Thoracic aorta (tissue), 2 donors: ENCODE results near the gene PHACTR1. TPM values are rescaled to one million over a fixed set of nuclear protein-coding genes. Genes with fewer than 3 reads are reported as not detected.

Experiments used
- ATAC-seq: fragments of 150-250 bp; one replicate; pipeline ENCODE4 v1.8.0; 2017; ENCODE audit warnings: low read depth; ENCODE audit not compliant: insufficient number of reproducible peaks, low FRiP score
- DNase-seq: peaks from one replicate; pipeline ENCODE4 v3.0.0-alpha.2; 2020; ENCODE audit warnings: low spot score
- H3K27ac ChIP-seq, 2 donors: fragments of 200-600 bp; sonication (generic); 1 replicate in 1 of 2; 2 replicates in 1 of 2; pipeline ENCODE4 v1.5.1; 2016; ENCODE audit warnings: mild to moderate bottlenecking in 2 of 2, moderate library complexity in 2 of 2
- H3K27me3 ChIP-seq: fragments of 200-600 bp; sonication (generic); replicated peaks from 2 replicates; pipeline ENCODE4 v1.6.0; 2016; ENCODE audit warnings: mild to moderate bottlenecking; ENCODE audit not compliant: insufficient read depth
- H3K36me3 ChIP-seq: fragments of 200-600 bp; sonication (generic); one replicate; pipeline ENCODE4 v1.5.1; 2016
- H3K4me1 ChIP-seq, 2 donors: fragments of 200-600 bp; sonication (generic); 1 replicate in 1 of 2; 2 replicates in 1 of 2; pipeline versions ENCODE4 v1.5.1 to v1.6.0; 2016; ENCODE audit warnings: low read depth in 2 of 2, mild to moderate bottlenecking in 1 of 2; ENCODE audit not compliant: control insufficient read depth in 1 of 2
- H3K4me3 ChIP-seq: fragments of 200-600 bp; sonication (generic); 2 replicates; pipeline ENCODE4 v1.5.1; 2016; ENCODE audit warnings: mild to moderate bottlenecking
- H3K9me3 ChIP-seq: fragments of 200-600 bp; sonication (generic); 2 replicates; pipeline ENCODE4 v1.5.1; 2016
- total RNA-seq, 2 donors: library from RNA; depleted of rRNA; stranded (reverse); fragments of >200 nt; gene quantifications; one replicate each; pipeline versions ENCODE4 v1.1.0 to v1.2.3, GENCODE V29; 2016
- TF ChIP-seq, protein P1 (sequence below): fragments of 200-600 bp; sonication (generic); IDR thresholded peaks from one replicate; pipeline ENCODE4 v1.5.1; 2019; ENCODE audit warnings: antibody characterized with exemption

The PHACTR1 gene
- total RNA-seq, 2 donors from 2014 or later: 42.9 to 69.1 TPM

DNA sequence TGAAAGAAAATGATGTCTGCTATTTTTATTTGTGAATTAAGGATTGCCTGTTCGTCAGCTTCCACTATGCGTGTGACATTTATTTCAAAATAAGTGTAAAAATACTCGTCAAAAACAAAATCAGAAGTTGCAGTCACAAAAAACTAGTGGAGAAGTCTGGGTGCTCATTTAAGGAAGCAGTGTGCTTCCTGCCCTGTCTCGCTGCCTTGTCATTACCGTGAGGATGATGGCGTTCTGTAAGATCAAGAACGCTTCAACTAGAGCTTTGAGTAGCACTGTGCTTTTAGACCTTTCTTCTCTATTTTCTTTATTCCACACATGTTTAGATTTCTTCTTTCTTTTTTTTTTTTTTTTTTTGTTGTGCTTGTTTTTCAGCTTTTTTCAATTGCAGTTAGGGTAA, 424.8 kb downstream of the PHACTR1 start:
- no peaks in the 10 kb centered on the region for H3K36me3 ChIP-seq
- ATAC-seq: no peak
- TF ChIP-seq, protein P1, sequence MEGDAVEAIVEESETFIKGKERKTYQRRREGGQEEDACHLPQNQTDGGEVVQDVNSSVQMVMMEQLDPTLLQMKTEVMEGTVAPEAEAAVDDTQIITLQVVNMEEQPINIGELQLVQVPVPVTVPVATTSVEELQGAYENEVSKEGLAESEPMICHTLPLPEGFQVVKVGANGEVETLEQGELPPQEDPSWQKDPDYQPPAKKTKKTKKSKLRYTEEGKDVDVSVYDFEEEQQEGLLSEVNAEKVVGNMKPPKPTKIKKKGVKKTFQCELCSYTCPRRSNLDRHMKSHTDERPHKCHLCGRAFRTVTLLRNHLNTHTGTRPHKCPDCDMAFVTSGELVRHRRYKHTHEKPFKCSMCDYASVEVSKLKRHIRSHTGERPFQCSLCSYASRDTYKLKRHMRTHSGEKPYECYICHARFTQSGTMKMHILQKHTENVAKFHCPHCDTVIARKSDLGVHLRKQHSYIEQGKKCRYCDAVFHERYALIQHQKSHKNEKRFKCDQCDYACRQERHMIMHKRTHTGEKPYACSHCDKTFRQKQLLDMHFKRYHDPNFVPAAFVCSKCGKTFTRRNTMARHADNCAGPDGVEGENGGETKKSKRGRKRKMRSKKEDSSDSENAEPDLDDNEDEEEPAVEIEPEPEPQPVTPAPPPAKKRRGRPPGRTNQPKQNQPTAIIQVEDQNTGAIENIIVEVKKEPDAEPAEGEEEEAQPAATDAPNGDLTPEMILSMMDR: no peak
- no peak overlapping the region for H3K4me3 ChIP-seq
- H3K27me3 ChIP-seq: no peaks in the 10 kb centered on the region
- H3K27ac ChIP-seq: no peak overlapping the region
- no peaks in the 10 kb centered on the region for H3K9me3 ChIP-seq
- no peak for DNase-seq
- peaks cover 19 to 42% of the 10 kb centered on the region in 2 donors for H3K4me1 ChIP-seq

DNA sequence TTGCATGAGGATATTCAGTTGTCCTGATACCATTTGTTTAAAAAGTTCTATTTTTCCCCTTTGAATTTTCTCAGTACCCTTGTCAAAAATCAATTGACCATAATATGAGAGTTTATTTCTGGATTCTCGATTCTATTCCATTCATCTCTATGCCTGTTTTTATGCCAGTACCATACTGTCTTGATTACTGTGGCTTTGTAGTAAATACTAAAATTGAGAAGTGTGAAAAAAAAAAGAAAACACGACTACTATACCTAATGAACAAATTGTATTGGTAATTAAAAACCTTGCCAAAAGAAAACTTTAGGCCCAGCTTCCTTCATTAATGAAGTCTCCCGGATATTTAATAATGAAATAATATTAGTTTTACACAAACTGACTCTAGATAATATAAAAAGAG, 426.0 kb downstream of the PHACTR1 start:
- Histone ChIP-seq H3K9me3 (no peaks in the 10 kb centered on the region), H3K36me3 (no peaks in the 10 kb centered on the region), H3K4me3 (no peak overlapping the region), H3K4me1 (peaks cover 15 to 45% of the 10 kb centered on the region in 2 donors), H3K27me3 (no peaks in the 10 kb centered on the region), H3K27ac (no peak overlapping the region)
- TF ChIP-seq, protein P1: no peak
- no peak for ATAC-seq
- DNase-seq: no peak

- no peak for ATAC-seq
- TF ChIP-seq, protein P1: no peak
- no peaks in the 10 kb centered on the region for H3K9me3 ChIP-seq
- H3K4me3 ChIP-seq: no peak overlapping the region
- no peaks in the 10 kb centered on the region for H3K27me3 ChIP-seq
- H3K4me1 ChIP-seq: peaks cover 8 to 35% of the 10 kb centered on the region in 2 donors
- DNase-seq: no peak
- no peaks in the 10 kb centered on the region for H3K36me3 ChIP-seq
- H3K27ac ChIP-seq: no peak overlapping the region
Observed at GRCh38 chr6:13146442-13146841, 429.9 kb downstream of the PHACTR1 start.

- H3K27ac ChIP-seq: no peak overlapping the region
- TF ChIP-seq, protein P1: no peak
- H3K36me3 ChIP-seq: no peaks in the 10 kb centered on the region
- no peak for DNase-seq
- no peaks in the 10 kb centered on the region for H3K27me3 ChIP-seq
- no peak for ATAC-seq
- H3K4me3 ChIP-seq: no peak overlapping the region
- no peaks in the 10 kb centered on the region for H3K9me3 ChIP-seq
- peaks cover 8 to 36% of the 10 kb centered on the region in 2 donors for H3K4me1 ChIP-seq
Observed at GRCh38 chr6:13147376-13147775, 430.8 kb downstream of the PHACTR1 start.

GRCh38 chr6:13147782-13148181, 431.2 kb downstream of the PHACTR1 start:
- Histone ChIP-seq H3K27ac (no peak overlapping the region), H3K9me3 (no peaks in the 10 kb centered on the region), H3K4me1 (peaks cover 8 to 40% of the 10 kb centered on the region in 2 donors), H3K36me3 (no peaks in the 10 kb centered on the region), H3K4me3 (no peak overlapping the region), H3K27me3 (no peaks in the 10 kb centered on the region)
- DNase-seq: no peak
- TF ChIP-seq, protein P1: no peak
- ATAC-seq: no peak
